ENCODE data around the gene CPXM2. TPM values are rescaled to one million over a fixed set of nuclear protein-coding genes. Genes with fewer than 3 reads are reported as not detected.

The CPXM2 gene
- polyA plus RNA-seq, 1 donor from 2014 or later: not detected

DNA sequence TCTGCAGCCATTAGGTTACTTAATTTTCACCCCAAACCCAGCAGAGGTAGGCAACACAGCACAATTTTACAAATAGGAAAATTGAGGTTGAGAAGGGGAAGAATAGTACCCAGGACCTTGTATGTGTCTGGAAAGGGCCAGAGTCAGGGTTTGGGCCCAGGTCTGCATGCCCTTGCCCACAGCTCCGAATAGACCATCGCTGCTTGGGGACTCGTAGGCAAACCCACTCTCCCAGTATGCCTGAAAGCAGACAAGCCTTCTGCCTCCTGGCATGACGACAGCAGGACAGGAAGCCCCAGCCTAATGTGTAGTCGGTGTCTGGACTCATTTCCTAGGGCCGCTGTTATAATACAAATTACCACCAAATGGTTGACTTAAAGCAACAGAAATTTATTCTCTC lies 133.8 kb downstream of the CPXM2 start:
- H3K9me3 Mint-ChIP-seq: no peaks in the 10 kb centered on the region
- peaks cover 11% of the 10 kb centered on the region for H3K27me3 Mint-ChIP-seq
- no peaks in the 10 kb centered on the region for H3K4me1 Mint-ChIP-seq
- H3K36me3 Mint-ChIP-seq: no peaks in the 10 kb centered on the region
- no peak overlapping the region for H3K27ac Mint-ChIP-seq
- no peak overlapping the region for H3K4me3 Mint-ChIP-seq

DNA sequence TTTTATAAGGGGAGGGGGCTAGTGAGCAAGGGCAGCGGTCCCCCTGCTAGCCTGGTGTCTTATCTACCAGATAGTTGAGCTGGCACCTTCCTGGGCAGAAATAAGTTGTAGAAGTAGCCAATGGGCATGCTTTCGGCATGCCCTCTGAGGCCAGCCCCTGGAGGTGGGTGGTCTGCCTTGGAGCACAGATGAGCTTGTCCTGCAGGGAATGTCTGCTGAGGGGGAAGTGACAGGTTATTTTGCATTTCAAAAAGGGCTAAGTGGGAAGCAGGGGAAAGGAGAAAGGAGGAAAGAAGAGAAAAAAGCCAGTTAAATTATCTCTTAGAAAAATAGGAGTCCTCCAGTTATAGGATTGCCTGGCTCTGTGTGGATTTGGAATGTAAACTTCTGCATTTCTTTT lies 136.5 kb downstream of the CPXM2 start:
- H3K4me1 Mint-ChIP-seq: no peaks in the 10 kb centered on the region
- peaks cover 5 to 15% (median 7%) of the 10 kb centered on the region in 3 donors for H3K9me3 Mint-ChIP-seq
- no peak overlapping the region for H3K27ac Mint-ChIP-seq
- H3K36me3 Mint-ChIP-seq: no peaks in the 10 kb centered on the region
- peaks cover 9% of the 10 kb centered on the region for H3K27me3 Mint-ChIP-seq
- H3K4me3 Mint-ChIP-seq: no peak overlapping the region

DNA sequence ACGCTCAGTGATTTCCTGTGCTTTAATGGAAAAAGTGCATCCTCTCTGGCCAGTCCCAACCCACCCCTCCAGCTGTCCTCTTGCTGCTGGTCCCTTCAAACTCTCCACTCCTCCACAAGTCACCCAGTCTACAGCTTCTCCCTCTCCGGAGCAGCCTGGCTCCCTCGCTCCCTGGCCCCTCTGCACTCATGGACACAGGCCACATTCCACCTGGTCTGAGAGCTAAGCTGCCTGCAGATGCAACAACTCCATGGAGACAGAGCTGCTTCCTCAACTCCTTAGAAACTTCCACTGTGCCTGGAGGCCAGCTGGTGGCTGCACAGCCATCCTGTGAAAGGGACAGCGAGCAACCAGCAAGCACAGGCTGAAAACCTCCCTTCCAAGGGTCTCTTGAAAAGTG lies 137.5 kb downstream of the CPXM2 start:
- H3K9me3 Mint-ChIP-seq: peaks cover 5 to 15% (median 7%) of the 10 kb centered on the region in 3 donors
- H3K27ac Mint-ChIP-seq: no peak overlapping the region
- H3K4me3 Mint-ChIP-seq: peak overlapping the region in 1 of 4 donors; percentile 68

DNA sequence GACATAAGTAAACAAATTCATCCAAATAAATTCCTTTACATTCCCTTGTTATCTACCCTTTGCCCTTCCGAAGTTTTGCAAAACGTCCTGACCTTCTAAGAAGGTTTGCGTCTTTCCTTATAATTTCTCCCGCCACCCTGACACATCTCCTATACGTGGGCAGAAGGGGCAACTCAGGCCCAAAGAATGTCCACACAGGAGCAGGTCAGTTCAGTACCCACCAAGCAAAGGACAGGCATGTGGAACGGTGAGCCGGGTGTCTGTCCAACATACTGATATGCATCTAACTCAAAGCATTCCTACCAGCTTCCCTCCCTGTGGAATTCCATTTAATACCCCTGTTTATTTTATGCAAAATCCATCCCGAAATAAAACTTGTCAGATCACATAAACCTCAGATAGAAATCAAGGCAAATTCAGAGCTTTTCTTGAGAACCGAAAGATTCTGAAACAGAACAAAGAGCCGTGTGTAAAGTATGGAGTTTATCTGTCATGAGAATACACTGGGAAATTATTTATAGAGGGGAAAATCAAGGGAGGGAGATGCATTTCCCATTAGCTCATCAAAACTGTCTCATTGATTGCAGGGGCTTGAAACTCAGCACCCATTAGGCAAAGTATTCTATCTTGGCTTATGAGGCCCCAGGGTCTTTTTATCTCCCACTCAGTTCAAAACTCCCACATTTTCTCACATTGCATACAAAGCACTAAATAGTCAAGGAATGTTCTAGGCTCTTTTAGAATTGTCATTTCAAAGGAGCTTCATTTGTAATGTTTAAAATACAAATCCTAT lies 140.1 kb downstream of the CPXM2 start:
- Mint-ChIP-seq H3K4me3 (no peak overlapping the region), H3K4me1 (no peaks in the 10 kb centered on the region), H3K27me3 (peaks cover 7% of the 10 kb centered on the region), H3K36me3 (no peaks in the 10 kb centered on the region), H3K27ac (no peak overlapping the region), H3K9me3 (peaks cover 5 to 15% (median 7%) of the 10 kb centered on the region in 3 donors)

More for the DNA sequence above, 137.5 kb downstream of the CPXM2 start:
- Mint-ChIP-seq H3K36me3 (no peaks in the 10 kb centered on the region), H3K27me3 (peaks cover 7% of the 10 kb centered on the region), H3K4me1 (no peaks in the 10 kb centered on the region)

DNA sequence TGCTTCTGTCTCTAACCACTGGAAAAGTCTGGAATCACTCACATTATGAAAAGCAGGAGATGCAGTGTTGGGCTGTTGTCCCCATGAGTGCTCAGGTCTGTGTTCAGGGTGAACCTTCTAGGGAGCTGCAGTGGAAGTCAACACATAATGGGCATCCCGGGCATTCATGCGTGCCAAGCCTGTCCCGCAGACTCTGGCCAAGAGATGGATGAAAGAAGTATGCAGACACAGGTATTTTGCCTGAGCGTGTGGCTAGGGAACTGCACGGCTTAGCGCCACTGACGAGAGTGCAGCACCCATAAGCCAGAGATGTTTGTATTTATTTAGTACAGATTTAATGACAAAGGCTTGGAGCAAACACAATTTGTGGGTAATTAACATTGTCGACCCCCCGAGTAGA lies 140.7 kb downstream of the CPXM2 start:
- peaks cover 7% of the 10 kb centered on the region for H3K27me3 Mint-ChIP-seq
- H3K9me3 Mint-ChIP-seq: peaks cover 5 to 15% (median 7%) of the 10 kb centered on the region in 3 donors
- no peaks in the 10 kb centered on the region for H3K4me1 Mint-ChIP-seq
- no peaks in the 10 kb centered on the region for H3K36me3 Mint-ChIP-seq
- H3K27ac Mint-ChIP-seq: no peak overlapping the region
- H3K4me3 Mint-ChIP-seq: no peak overlapping the region

DNA sequence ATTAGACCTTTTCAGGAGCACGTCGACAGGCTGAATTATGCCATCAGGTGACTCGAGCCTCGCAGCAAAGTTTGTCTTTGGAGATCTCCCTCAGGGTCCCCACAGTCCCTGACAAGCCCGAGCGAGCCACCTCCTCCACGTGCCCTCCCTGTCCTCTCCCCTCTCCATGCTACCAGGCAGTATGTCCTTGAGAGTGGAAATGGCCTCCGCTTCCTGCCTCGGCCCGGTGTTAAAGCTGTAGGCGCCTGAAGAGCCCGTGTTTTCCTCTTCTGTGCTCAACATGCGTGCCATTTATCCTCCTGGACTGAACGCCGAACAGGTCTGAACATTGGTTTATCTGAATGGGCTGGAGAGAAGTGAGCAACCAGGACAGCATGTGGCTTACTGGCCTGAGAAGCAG lies 142.9 kb downstream of the CPXM2 start:
- H3K4me3 Mint-ChIP-seq: no peak overlapping the region
- H3K27me3 Mint-ChIP-seq: peaks cover 7% of the 10 kb centered on the region
- peaks cover 5 to 15% (median 7%) of the 10 kb centered on the region in 3 donors for H3K9me3 Mint-ChIP-seq

DNA sequence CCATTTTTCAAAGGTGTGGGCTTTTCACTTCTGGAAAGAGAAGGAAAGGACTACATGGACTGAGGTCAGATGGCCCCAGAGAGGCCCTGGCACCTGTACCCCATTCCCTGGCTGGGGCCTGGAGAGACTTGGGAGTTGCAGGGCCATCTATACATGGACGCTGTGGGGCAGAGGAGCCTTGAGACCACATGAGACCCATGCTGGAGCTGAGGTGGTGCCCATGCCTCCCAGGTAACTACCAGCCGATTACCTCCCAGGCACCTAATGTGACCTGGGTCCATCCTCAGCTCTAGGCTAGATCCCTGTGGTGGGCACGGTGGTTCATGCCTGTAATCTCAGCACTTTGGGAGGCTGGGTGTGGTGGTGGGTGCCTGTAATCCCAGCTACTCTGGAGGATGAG lies 144.2 kb downstream of the CPXM2 start:
- H3K27me3 Mint-ChIP-seq: peaks cover 7% of the 10 kb centered on the region
- H3K4me3 Mint-ChIP-seq: no peak overlapping the region
- peaks cover 5 to 15% (median 7%) of the 10 kb centered on the region in 3 donors for H3K9me3 Mint-ChIP-seq
- no peak overlapping the region for H3K27ac Mint-ChIP-seq
- no peaks in the 10 kb centered on the region for H3K36me3 Mint-ChIP-seq
- no peaks in the 10 kb centered on the region for H3K4me1 Mint-ChIP-seq

More for the DNA sequence above, 142.9 kb downstream of the CPXM2 start:
- no peak overlapping the region for H3K27ac Mint-ChIP-seq
- H3K36me3 Mint-ChIP-seq: no peaks in the 10 kb centered on the region
- no peaks in the 10 kb centered on the region for H3K4me1 Mint-ChIP-seq

DNA sequence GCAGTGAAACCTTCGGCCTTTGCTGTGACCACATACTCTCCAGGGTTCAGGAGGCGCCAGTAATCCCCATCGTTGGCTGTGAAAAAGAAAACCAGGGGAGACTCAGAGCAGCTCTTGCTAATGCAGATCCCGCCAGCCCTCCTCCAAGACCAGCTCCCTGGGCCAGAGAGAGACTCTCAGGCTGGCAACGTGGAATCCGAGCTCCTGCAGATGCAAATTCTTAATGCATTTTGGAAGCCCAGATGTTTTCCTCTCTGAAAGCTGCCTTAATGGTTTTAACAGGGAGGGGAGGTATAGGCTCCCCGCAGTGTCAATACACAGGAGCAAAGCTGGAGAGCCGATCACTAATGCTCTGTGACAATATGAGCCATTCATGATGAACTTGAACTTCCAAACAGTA lies 144.7 kb downstream of the CPXM2 start:
- H3K9me3 Mint-ChIP-seq: peaks cover 2 to 15% (median 7%) of the 10 kb centered on the region in 3 donors
- no peaks in the 10 kb centered on the region for H3K36me3 Mint-ChIP-seq
- H3K27me3 Mint-ChIP-seq: peaks cover 7% of the 10 kb centered on the region
- no peaks in the 10 kb centered on the region for H3K4me1 Mint-ChIP-seq
- H3K27ac Mint-ChIP-seq: peak overlapping the region in 1 of 3 donors; percentile 73
- H3K4me3 Mint-ChIP-seq: no peak overlapping the region

DNA sequence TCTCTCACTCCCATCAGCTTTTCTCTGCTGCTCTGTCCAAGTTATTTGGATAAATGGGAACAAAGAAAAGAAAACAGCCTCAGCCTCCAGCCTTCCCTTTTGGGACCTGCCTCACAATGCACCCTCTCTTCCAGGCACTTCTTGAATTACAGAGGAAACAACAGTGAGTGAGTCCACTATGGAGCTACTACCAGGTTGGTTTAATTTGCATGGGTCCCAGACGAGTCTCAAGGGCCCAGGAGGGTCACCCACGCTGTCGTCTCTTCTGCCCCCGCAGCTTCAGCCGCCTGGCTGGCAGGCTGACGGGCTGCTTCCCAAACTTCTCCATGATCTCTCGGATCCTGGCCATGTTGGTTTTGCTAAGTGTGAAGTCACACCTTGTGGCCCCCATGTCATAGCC lies 145.1 kb downstream of the CPXM2 start:
- no peak overlapping the region for H3K27ac Mint-ChIP-seq
- H3K4me1 Mint-ChIP-seq: no peaks in the 10 kb centered on the region
- peaks cover 2 to 13% (median 7%) of the 10 kb centered on the region in 3 donors for H3K9me3 Mint-ChIP-seq
- no peaks in the 10 kb centered on the region for H3K36me3 Mint-ChIP-seq
- no peak overlapping the region for H3K4me3 Mint-ChIP-seq
- H3K27me3 Mint-ChIP-seq: peaks cover 7% of the 10 kb centered on the region

DNA sequence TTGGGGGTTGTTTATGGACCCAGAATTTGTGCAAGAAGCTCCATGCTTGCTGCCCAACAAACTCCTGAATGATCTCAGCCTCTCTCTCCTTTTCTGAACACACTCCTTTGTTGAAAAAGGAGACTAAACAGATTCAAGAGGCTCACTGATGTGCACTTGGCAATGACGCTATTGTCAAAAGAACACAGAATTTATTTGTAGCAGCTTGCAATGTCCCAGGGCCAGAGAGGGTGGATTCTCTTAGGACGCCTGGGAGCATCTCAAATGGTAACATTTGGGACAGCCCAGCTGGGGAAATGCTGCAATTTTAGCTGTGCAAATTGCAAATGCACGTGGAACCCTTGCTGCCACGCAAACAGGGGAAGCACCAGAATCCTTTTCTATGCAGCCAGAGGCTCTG lies 145.5 kb downstream of the CPXM2 start:
- no peak overlapping the region for H3K4me3 Mint-ChIP-seq

DNA sequence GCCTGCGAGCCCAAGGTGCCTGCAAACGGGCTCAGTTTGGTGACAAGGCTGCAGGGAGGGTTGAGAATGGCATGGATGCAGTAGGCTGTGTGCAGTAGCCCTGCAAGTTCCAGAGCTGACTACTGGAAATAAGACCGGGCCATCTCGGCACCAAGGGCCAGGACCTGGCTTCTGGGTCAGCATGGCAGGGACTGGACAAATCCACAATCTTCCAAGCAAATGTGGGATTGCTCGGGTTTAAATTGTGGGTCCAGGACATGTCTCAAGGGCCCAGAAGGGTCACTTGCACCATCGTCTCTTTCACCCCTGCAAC lies 147.4 kb downstream of the CPXM2 start:
- no peak overlapping the region for H3K27ac Mint-ChIP-seq
- H3K4me3 Mint-ChIP-seq: no peak overlapping the region
- no peaks in the 10 kb centered on the region for H3K4me1 Mint-ChIP-seq
- H3K36me3 Mint-ChIP-seq: no peaks in the 10 kb centered on the region
- H3K9me3 Mint-ChIP-seq: peaks cover 0 to 2% (median 0%) of the 10 kb centered on the region in 3 donors
- peaks cover 4% of the 10 kb centered on the region for H3K27me3 Mint-ChIP-seq

More for the DNA sequence above, 145.5 kb downstream of the CPXM2 start:
- H3K9me3 Mint-ChIP-seq: peaks cover 2 to 9% (median 4%) of the 10 kb centered on the region in 3 donors
- H3K27ac Mint-ChIP-seq: no peak overlapping the region
- H3K27me3 Mint-ChIP-seq: peaks cover 7% of the 10 kb centered on the region
- H3K36me3 Mint-ChIP-seq: no peaks in the 10 kb centered on the region
- no peaks in the 10 kb centered on the region for H3K4me1 Mint-ChIP-seq

DNA sequence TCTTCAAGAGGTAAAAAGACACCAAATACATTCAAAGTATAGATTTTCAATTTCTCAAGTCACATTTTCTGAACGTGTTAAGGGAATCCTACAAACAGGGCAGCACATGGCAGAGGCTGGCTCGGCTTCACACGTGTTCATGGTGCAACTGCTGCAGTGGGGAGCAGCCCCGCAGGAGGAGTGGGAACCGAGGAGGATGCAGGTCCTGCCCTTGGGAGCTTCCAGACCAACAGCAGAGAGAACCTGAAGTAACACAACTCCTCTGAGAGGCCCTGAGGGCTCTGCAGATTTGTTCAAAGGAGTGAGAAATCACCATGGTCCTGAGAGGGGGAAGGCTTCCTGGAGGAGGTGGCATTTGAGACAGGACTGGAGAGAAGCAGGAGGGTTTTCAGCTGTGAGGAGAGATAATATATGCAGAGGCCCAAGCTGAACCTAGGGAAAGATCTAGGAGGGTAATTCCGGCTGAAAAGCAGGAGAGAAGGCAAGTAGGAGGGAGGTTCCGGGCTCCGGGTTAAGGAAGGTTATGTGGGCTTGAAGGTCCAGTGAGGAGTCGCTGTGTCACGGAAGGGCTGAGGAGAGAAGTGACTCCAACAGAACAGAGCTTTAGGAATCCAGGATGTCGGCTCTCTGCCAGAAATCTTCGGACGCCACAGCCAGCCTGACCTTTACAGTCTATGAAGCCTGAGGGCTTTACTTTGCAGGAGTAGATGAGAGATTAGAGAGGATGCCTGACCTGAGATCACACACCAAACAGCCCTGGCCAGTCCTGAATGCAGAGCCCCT lies 148.0 kb downstream of the CPXM2 start:
- Mint-ChIP-seq H3K4me1 (no peaks in the 10 kb centered on the region), H3K27me3 (peaks cover 4% of the 10 kb centered on the region), H3K27ac (no peak overlapping the region), H3K9me3 (peaks cover 0 to 2% (median 0%) of the 10 kb centered on the region in 3 donors), H3K36me3 (no peaks in the 10 kb centered on the region), H3K4me3 (no peak overlapping the region)

DNA sequence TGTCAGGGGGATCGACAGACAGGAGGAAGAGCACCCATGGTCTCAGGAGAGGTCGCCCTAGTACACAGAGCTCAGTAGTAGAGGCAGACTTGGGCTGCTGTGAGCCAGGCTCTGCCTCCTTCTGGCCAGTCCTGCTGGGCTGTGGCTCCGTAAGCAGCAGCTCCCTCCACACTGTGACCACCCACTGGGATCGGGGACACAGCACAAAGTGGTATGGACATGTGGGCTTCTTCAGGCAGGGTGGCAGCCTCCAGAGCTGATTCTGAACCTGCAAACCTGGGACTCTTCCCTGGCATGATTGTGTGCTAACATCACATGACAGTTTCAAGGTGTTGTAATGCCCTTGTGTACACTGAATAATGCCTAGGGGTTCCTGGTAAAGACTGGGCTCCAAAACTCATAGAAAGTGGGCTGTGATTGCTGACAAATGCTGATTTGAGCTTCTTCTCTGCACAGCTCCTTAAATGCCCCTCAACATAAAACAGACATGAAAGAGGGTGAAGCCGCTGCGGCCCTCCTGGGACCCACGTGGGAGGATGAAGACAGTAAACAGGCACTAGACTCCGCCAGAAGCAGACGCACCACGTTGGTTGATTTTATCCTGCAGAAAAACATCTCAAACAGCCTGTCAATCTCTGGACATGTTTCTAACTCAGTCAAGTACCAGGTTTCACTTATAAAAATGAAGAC lies 148.7 kb downstream of the CPXM2 start:
- Mint-ChIP-seq H3K4me3 (no peak overlapping the region), H3K27ac (no peak overlapping the region), H3K36me3 (no peaks in the 10 kb centered on the region), H3K4me1 (no peaks in the 10 kb centered on the region), H3K27me3 (peaks cover 5% of the 10 kb centered on the region), H3K9me3 (peaks cover 0 to 2% (median 0%) of the 10 kb centered on the region in 3 donors)

DNA sequence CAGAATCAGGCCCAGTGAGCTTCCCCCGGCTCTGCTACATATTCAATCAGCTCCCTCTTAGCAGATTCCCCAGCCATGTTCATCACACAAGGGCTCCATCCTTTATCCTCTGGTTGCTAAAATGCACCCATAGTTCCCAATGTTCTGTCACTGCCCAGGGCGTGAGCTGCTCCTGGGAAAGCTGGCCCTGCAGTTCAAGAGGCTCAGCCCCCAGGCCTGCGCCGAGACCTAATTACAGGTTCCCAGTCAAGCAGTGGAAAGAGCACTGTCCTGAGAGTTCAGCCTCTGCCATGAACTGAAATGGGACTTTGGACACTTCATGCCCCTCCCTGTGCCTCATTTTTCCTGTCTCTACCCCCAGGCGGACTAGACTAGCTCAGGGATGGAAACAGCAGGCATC lies 149.9 kb downstream of the CPXM2 start:
- H3K9me3 Mint-ChIP-seq: peaks cover 0 to 4% (median 0%) of the 10 kb centered on the region in 3 donors
- H3K4me1 Mint-ChIP-seq: no peaks in the 10 kb centered on the region
- no peak overlapping the region for H3K4me3 Mint-ChIP-seq
- H3K27ac Mint-ChIP-seq: no peak overlapping the region
- H3K36me3 Mint-ChIP-seq: no peaks in the 10 kb centered on the region
- H3K27me3 Mint-ChIP-seq: peaks cover 6% of the 10 kb centered on the region

DNA sequence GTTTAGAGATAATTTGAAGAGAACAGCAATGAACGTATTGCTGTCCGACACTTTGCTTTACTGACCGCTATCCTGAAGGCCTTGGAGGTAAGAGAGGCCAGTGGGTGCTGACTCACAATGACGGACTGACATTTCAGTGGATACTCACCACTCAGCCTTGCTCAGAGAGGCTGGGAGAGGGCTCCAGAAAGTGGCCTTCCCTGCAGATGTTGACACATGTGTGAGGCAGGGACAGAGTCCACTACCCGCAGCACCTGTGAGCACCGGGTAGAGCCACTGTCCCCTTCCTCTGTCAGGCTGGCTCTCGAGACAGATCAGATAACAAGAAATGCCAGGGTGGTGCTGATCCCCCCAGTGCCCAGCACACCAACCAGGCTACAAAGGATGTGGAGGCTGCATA lies 150.5 kb downstream of the CPXM2 start:
- no peak overlapping the region for H3K4me3 Mint-ChIP-seq
- peaks cover 6% of the 10 kb centered on the region for H3K27me3 Mint-ChIP-seq
- no peaks in the 10 kb centered on the region for H3K4me1 Mint-ChIP-seq
- no peaks in the 10 kb centered on the region for H3K36me3 Mint-ChIP-seq
- H3K9me3 Mint-ChIP-seq: peaks cover 0 to 4% (median 0%) of the 10 kb centered on the region in 3 donors
- H3K27ac Mint-ChIP-seq: no peak overlapping the region
